ENCODE measurements around the gene MTX2. TPM values are rescaled to one million over a fixed set of nuclear protein-coding genes. Genes with fewer than 3 reads are reported as not detected.

The MTX2 gene
- total RNA-seq, 1 experiment from 2014 or later, result 30.8 TPM

DNA sequence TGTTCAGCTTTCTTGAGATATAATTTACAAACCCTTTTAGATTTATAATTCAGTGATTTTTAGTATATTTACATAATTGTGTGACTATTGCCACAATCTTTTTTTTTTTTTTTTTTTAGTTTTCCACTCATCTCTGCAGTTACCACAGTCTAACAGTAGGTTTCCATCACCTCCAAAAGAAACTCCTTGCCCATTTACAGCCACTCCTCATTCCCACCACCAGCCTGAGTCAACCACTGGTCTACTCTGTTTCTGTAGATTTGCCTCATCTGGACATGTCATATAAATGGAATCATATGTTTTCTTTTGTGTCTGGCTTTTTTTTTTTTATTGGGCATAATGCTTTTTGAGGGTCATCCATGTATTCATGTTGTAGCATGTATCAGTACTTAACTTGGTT is 16.1 kb downstream of the MTX2 start:
- no peak overlapping the region for H2BK5ac ChIP-seq (ENCODE audit: insufficient read length, low read length)
- no peak overlapping the region for H3T11ph ChIP-seq (ENCODE audit: low read length)
- no peak overlapping the region for H3K14ac ChIP-seq (ENCODE audit: insufficient read depth, low read length)
- no peaks in the 10 kb centered on the region for H3K23me2 ChIP-seq (ENCODE audit: insufficient read length, low read depth, low read length, poor library complexity, severe bottlenecking)
- no peak overlapping the region for H3K18ac ChIP-seq (ENCODE audit: insufficient read length, low read depth, low read length)
- TF ChIP-seq, protein P1, sequence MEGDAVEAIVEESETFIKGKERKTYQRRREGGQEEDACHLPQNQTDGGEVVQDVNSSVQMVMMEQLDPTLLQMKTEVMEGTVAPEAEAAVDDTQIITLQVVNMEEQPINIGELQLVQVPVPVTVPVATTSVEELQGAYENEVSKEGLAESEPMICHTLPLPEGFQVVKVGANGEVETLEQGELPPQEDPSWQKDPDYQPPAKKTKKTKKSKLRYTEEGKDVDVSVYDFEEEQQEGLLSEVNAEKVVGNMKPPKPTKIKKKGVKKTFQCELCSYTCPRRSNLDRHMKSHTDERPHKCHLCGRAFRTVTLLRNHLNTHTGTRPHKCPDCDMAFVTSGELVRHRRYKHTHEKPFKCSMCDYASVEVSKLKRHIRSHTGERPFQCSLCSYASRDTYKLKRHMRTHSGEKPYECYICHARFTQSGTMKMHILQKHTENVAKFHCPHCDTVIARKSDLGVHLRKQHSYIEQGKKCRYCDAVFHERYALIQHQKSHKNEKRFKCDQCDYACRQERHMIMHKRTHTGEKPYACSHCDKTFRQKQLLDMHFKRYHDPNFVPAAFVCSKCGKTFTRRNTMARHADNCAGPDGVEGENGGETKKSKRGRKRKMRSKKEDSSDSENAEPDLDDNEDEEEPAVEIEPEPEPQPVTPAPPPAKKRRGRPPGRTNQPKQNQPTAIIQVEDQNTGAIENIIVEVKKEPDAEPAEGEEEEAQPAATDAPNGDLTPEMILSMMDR (conservative IDR thresholded peaks at IDR 0.05), result peak; percentile 43; the same call in 1 of the 3 replicates
- H3K27me3 Mint-ChIP-seq (ENCODE audit: low read depth), result no peaks in the 10 kb centered on the region
- no peak for DNase-seq
- no peak overlapping the region for H4K5ac ChIP-seq (ENCODE audit: insufficient read length, low read depth, low read length)
- no peaks in the 10 kb centered on the region for H3K27me3 ChIP-seq (ENCODE audit: insufficient read depth, low read length)
- H2BK120ac ChIP-seq (ENCODE audit: low read depth, low read length, poor library complexity, severe bottlenecking), result no peak overlapping the region
- no peak overlapping the region for H3K27ac ChIP-seq (ENCODE audit: insufficient read length, low read depth, low read length)
- H3K9me3 Mint-ChIP-seq, result no peaks in the 10 kb centered on the region
- no peaks in the 10 kb centered on the region for H3K9me3 ChIP-seq (ENCODE audit: control insufficient read depth, low read depth, low read length)
- H2AFZ ChIP-seq (ENCODE audit: low read length), result no peak overlapping the region
- H3K4me2 ChIP-seq (ENCODE audit: insufficient read depth, insufficient read length, low read length), result no peak overlapping the region
- H3K4me1 ChIP-seq (ENCODE audit: insufficient read depth, low read length), result no peaks in the 10 kb centered on the region
- no peak overlapping the region for H2BK15ac ChIP-seq (ENCODE audit: low read depth, low read length)
- no peaks in the 10 kb centered on the region for H3K36me3 Mint-ChIP-seq (ENCODE audit: insufficient read depth in 1 of 3, low read depth in 3 of 3)
- H3K79me2 ChIP-seq (ENCODE audit: insufficient read depth, low read length), result peaks cover 14% of the 10 kb centered on the region; the same call in 1 of the 2 replicates
- H2BK12ac ChIP-seq (ENCODE audit: insufficient read length, low read depth, low read length), result no peak overlapping the region
- no peak overlapping the region for H4K8ac ChIP-seq (replicated peaks; ENCODE audit: insufficient read length, low read depth, low read length)
- H2BK20ac ChIP-seq (ENCODE audit: low read depth, low read length, poor library complexity, severe bottlenecking), result no peak overlapping the region
- H2AK5ac ChIP-seq (ENCODE audit: insufficient read length, low read length), result no peak overlapping the region
- H3K4ac ChIP-seq (ENCODE audit: low read depth, low read length), result no peak overlapping the region
- H3K56ac ChIP-seq (ENCODE audit: insufficient read length, low read depth, low read length), result no peak overlapping the region
- no peaks in the 10 kb centered on the region for H4K20me1 ChIP-seq (ENCODE audit: control insufficient read depth, insufficient read depth, insufficient read length)
- no peak overlapping the region for H3K4me3 Mint-ChIP-seq
- H4K91ac ChIP-seq (ENCODE audit: insufficient read length, low read depth, low read length), result no peak overlapping the region
- peaks cover 2 to 5% of the 10 kb centered on the region in 2 experiments; a peak in 1 of 4 replicates for H3K4me1 Mint-ChIP-seq
- H3K27ac Mint-ChIP-seq, result no peak overlapping the region
- no peak overlapping the region for H3K9ac ChIP-seq (ENCODE audit: extremely low read depth, insufficient read length, low read length)
- H3K79me1 ChIP-seq (ENCODE audit: insufficient read depth, low read depth, low read length, poor library complexity, severe bottlenecking), result peaks cover 9% of the 10 kb centered on the region
- H3K23ac ChIP-seq (ENCODE audit: insufficient read length, low read depth, low read length), result no peak overlapping the region
